Activated B cell treated with CpG ODN at 0.5 μM for 24 hours (primary cell): ENCODE measurements around the gene QPRT. TPM values are rescaled to one million over a fixed set of nuclear protein-coding genes. Genes with fewer than 3 reads are reported as not detected.
A peak's percentile ranks its signal among the peaks of the same experiment; 100 is the strongest.
"Not testable (repeated sequence)": the region's sequence is repeated elsewhere in the genome, so short reads cannot be mapped to it uniquely, and the experiment has no call there.

Experiments
- ATAC-seq: fragments of 200-7000 bp; cut with Tn5 transposase; one replicate; pipeline ENCODE4 v1.10.0; 2021; ENCODE audit warnings: low read depth, mild to moderate bottlenecking, moderate library complexity
- CTCF ChIA-PET: fragments of 350-600 bp; sonication (Branson Sonifier 250); formaldehyde crosslinking; loops from one replicate; lab custom pipeline; 2021; ENCODE audit warnings: antibody characterized with exemption; lab: Charles Lee
- POLR2A ChIA-PET: fragments of 350-600 bp; sonication (Branson Sonifier 250); formaldehyde crosslinking; loops from one replicate; lab custom pipeline; 2021; ENCODE audit warnings: antibody characterized with exemption; lab: Charles Lee
- DNase-seq: peaks from one replicate; pipeline ENCODE4 v3.0.0; 2022
- H3K27ac Mint-ChIP-seq: one replicate; pipeline ENCODE4 v1.8.0; 2020; ENCODE audit warnings: mixed read lengths
- H3K27me3 Mint-ChIP-seq: one replicate; pipeline ENCODE4 v1.8.0; 2021; ENCODE audit warnings: mixed read lengths
- H3K36me3 Mint-ChIP-seq: one replicate; pipeline ENCODE4 v1.8.0; 2021; ENCODE audit warnings: low read depth, mixed read lengths
- H3K4me1 Mint-ChIP-seq: one replicate; pipeline ENCODE4 v1.8.0; 2021; ENCODE audit warnings: mixed read lengths
- H3K4me3 Mint-ChIP-seq: one replicate; pipeline ENCODE4 v1.8.0; 2020; ENCODE audit warnings: mild to moderate bottlenecking, mixed read lengths
- H3K9me3 Mint-ChIP-seq: one replicate; pipeline ENCODE4 v1.8.0; 2020; ENCODE audit warnings: mixed read lengths
- CTCF ChIP-seq: fragments of 200-600 bp; IDR thresholded peaks from one replicate; pipeline ENCODE4 v1.8.0; 2022; ENCODE audit warnings: antibody characterized with exemption, mild to moderate bottlenecking
- intact Hi-C: fragments of 100-400 bp; cut with micrococcal nuclease; formaldehyde crosslinking; loops from one replicate; pipeline ENCODE4 v1.15.1; 2024
- total RNA-seq: library from RNA; stranded (reverse); gene quantifications from 2 replicates; pipeline ENCODE4 v1.2.3, GENCODE V29; 2022

Gene QPRT
- total RNA-seq, 1 donor from 2014 or later, result 0.84 TPM

- DNase-seq (no peak), ATAC-seq (no peak)
- no peak for TF ChIP-seq CTCF
- intact Hi-C loops, result loop anchor here (10.0 kb wide), 1 partner anchor 52 kb away; no protein-coding TSS in a partner anchor
- Mint-ChIP-seq H3K9me3 (no peaks in the 10 kb centered on the region), H3K4me3 (no peak overlapping the region), H3K27me3 (no peaks in the 10 kb centered on the region), H3K4me1 (peaks cover 38% of the 10 kb centered on the region), H3K36me3 (no peaks in the 10 kb centered on the region), H3K27ac (no peak overlapping the region)
- ChIA-PET POLR2A (interaction anchor here (1.5 kb wide), 1 partner anchor 28 kb away, joined by 4 read pairs; no protein-coding TSS in a partner anchor), CTCF (interaction anchor here (1.2 kb wide), 1 partner anchor 465 kb away, joined by 3 read pairs; no protein-coding TSS in a partner anchor)
Measured at GRCh38 chr16:29646947-29647346, 32.0 kb upstream of the QPRT start.

GRCh38 chr16:29649588-29650494 lies 29.1 kb upstream of the QPRT start:
- peaks cover 33% of the 10 kb centered on the region for H3K4me1 Mint-ChIP-seq
- intact Hi-C loops, result loop anchor here (10.0 kb wide), 1 partner anchor 55 kb away; no protein-coding TSS in a partner anchor
- DNase-seq, result no peak
- no peak for ATAC-seq
- no peak for TF ChIP-seq CTCF
- H3K36me3 Mint-ChIP-seq, result no peaks in the 10 kb centered on the region
- H3K4me3 Mint-ChIP-seq, result no peak overlapping the region
- no peaks in the 10 kb centered on the region for H3K27me3 Mint-ChIP-seq
- H3K27ac Mint-ChIP-seq, result no peak overlapping the region
- CTCF ChIA-PET, result no interaction called here
- POLR2A ChIA-PET, result no interaction called here
- no peaks in the 10 kb centered on the region for H3K9me3 Mint-ChIP-seq

- ChIA-PET POLR2A (no interaction called here), CTCF (no interaction called here)
- ATAC-seq (no peak), DNase-seq (no peak)
- intact Hi-C loops, result no loop called here
- H3K4me1 Mint-ChIP-seq, result peaks cover 26% of the 10 kb centered on the region
- TF ChIP-seq CTCF, result no peak
- no peaks in the 10 kb centered on the region for H3K36me3 Mint-ChIP-seq
- H3K27me3 Mint-ChIP-seq, result no peaks in the 10 kb centered on the region
- no peak overlapping the region for H3K4me3 Mint-ChIP-seq
- no peak overlapping the region for H3K27ac Mint-ChIP-seq
- H3K9me3 Mint-ChIP-seq, result no peaks in the 10 kb centered on the region
Measured at GRCh38 chr16:29650771-29651170, 28.2 kb upstream of the QPRT start.

GRCh38 chr16:29651774-29652349 lies 27.1 kb upstream of the QPRT start:
- no peak for ATAC-seq
- H3K4me1 Mint-ChIP-seq, result peaks cover 19% of the 10 kb centered on the region
- CTCF ChIA-PET, result interaction anchor here (0.6 kb wide), 1 partner anchor 9 kb away, joined by 3 read pairs; no protein-coding TSS in a partner anchor
- H3K36me3 Mint-ChIP-seq, result no peaks in the 10 kb centered on the region
- H3K27me3 Mint-ChIP-seq, result no peaks in the 10 kb centered on the region
- H3K9me3 Mint-ChIP-seq, result no peaks in the 10 kb centered on the region
- intact Hi-C loops, result loop anchor here (2.0 kb wide), 1 partner anchor 15 kb away; no protein-coding TSS in a partner anchor
- H3K27ac Mint-ChIP-seq, result no peak overlapping the region
- H3K4me3 Mint-ChIP-seq, result no peak overlapping the region
- POLR2A ChIA-PET, result interaction anchor here (0.7 to 1.4 kb wide), 3 partner anchors 18 to 351 kb away, joined by 3 read pairs; partner anchors contain the start of gene QPRT
- DNase-seq, result no peak
- TF ChIP-seq CTCF, result no peak

- ChIA-PET CTCF (interaction anchor here (1.2 kb wide), 1 partner anchor 56 kb away, joined by 3 read pairs; no protein-coding TSS in a partner anchor), POLR2A (interaction anchor here (0.6 to 1.6 kb wide), 12 partner anchors 8 to 725 kb away, joined by 3 to 8 read pairs (median 4); no protein-coding TSS in a partner anchor)
- H3K4me1 Mint-ChIP-seq, result peaks cover 19% of the 10 kb centered on the region
- intact Hi-C loops, result loop anchor here (2.0 kb wide), 1 partner anchor 13 kb away; no protein-coding TSS in a partner anchor
- H3K4me3 Mint-ChIP-seq, result peak overlapping the region; percentile 62
- TF ChIP-seq CTCF, result no peak
- ATAC-seq (peak; percentile 94), DNase-seq (peak; percentile 38)
- H3K9me3 Mint-ChIP-seq, result no peaks in the 10 kb centered on the region
- H3K27ac Mint-ChIP-seq, result peak overlapping the region; percentile 73
- H3K36me3 Mint-ChIP-seq, result no peaks in the 10 kb centered on the region
- no peaks in the 10 kb centered on the region for H3K27me3 Mint-ChIP-seq
Measured at GRCh38 chr16:29653471-29653870, 25.5 kb upstream of the QPRT start.

GRCh38 chr16:29653890-29654289 lies 25.1 kb upstream of the QPRT start:
- intact Hi-C loops, result loop anchor here (2.0 kb wide), 1 partner anchor 13 kb away; no protein-coding TSS in a partner anchor
- peak; percentile 14 for ATAC-seq
- not testable (repeated sequence) for H3K9me3 Mint-ChIP-seq, H3K27me3 Mint-ChIP-seq, DNase-seq, H3K36me3 Mint-ChIP-seq
- peaks cover 19% of the 10 kb centered on the region for H3K4me1 Mint-ChIP-seq
- H3K4me3 Mint-ChIP-seq, result peak overlapping the region; percentile 62
- peak overlapping the region; percentile 73 for H3K27ac Mint-ChIP-seq
- ChIA-PET CTCF (interaction anchor here (1.2 kb wide), 1 partner anchor 56 kb away, joined by 3 read pairs; no protein-coding TSS in a partner anchor), POLR2A (interaction anchor here (0.6 to 1.6 kb wide), 8 partner anchors 8 to 54 kb away, joined by 3 to 5 read pairs (median 4); no protein-coding TSS in a partner anchor)
